PC-3 (cell line): ENCODE results near the gene C1QL1. TPM values are rescaled to one million over a fixed set of nuclear protein-coding genes. Genes with fewer than 3 reads are reported as not detected.

Experiments used
- ATAC-seq: fragments of 200-7000 bp; cut with Tn5 transposase; 2 replicates; pipeline ENCODE4 v1.9.1; 2020; ENCODE audit warnings: mild to moderate bottlenecking, moderate library complexity
- BruUV-seq: library from RNA; stranded (reverse); fragments of 400-500 nt; replicated peaks from 2 replicates; lab custom pipeline; 2021; lab: Mats Ljungman, UMichigan
- CTCF ChIA-PET: fragments of 300-600 bp; sonication (Branson Sonifier 250); formaldehyde crosslinking; loops from one replicate; lab custom pipeline; 2022; ENCODE audit warnings: antibody characterized with exemption; lab: Charles Lee
- POLR2A ChIA-PET: fragments of 300-600 bp; sonication (Branson Sonifier 250); formaldehyde crosslinking; loops from one replicate; lab custom pipeline; 2022; ENCODE audit warnings: antibody characterized with exemption; ENCODE audit not compliant: unreplicated experiment; lab: Charles Lee
- DNase-seq: peaks from one replicate; pipeline ENCODE4 v3.0.0-alpha.2; 2015
- H2AFZ ChIP-seq: fragments of 300-600 bp; sonication (generic); 2 replicates; pipeline ENCODE4 v1.6.0; 2016; ENCODE audit warnings: antibody characterized with exemption, low read length
- H3F3A ChIP-seq: fragments of 300-600 bp; sonication (generic); one replicate; pipeline ENCODE4 v1.6.0; 2017; ENCODE audit warnings: antibody characterized with exemption, low read length, control low read depth, mild to moderate bottlenecking; ENCODE audit not compliant: unreplicated experiment
- H3K27ac ChIP-seq: fragments of 300-600 bp; sonication (generic); 2 replicates; pipeline ENCODE4 v1.5.1; 2016; ENCODE audit warnings: mild to moderate bottlenecking, low read length
- H3K27me3 ChIP-seq: fragments of 300-600 bp; sonication (generic); 2 replicates; pipeline ENCODE4 v1.6.1; 2016; ENCODE audit warnings: low read length, mixed read lengths
- H3K36me3 ChIP-seq: fragments of 300-600 bp; sonication (generic); 2 replicates; pipeline ENCODE4 v1.6.1; 2016; ENCODE audit warnings: low read depth, mixed run types, low read length, mixed read lengths
- H3K4me1 ChIP-seq: fragments of 300-600 bp; sonication (generic); 2 replicates; pipeline ENCODE4 v1.5.1; 2016; ENCODE audit warnings: low read length; ENCODE audit not compliant: insufficient read depth
- H3K4me2 ChIP-seq: fragments of 300-600 bp; sonication (generic); 2 replicates; pipeline ENCODE4 v1.6.0; 2016; ENCODE audit warnings: low read length
- H3K4me3 ChIP-seq: fragments of 300-600 bp; sonication (generic); 2 replicates; pipeline ENCODE4 v1.5.1; 2016; ENCODE audit warnings: mild to moderate bottlenecking, low read length, mixed read lengths
- H3K79me2 ChIP-seq: fragments of 300-600 bp; sonication (generic); 2 replicates; pipeline ENCODE4 v1.6.1; 2017; ENCODE audit warnings: low read length, mixed read lengths
- H3K9ac ChIP-seq: fragments of 300-600 bp; sonication (generic); 2 replicates; pipeline ENCODE4 v1.6.0; 2016; ENCODE audit warnings: mild to moderate bottlenecking, low read length
- H3K9me2 ChIP-seq: fragments of 300-600 bp; sonication (generic); replicated peaks from 2 replicates; pipeline ENCODE4 v1.6.1; 2016; ENCODE audit warnings: mixed run types, low read length, mixed read lengths
- H3K9me3 ChIP-seq: fragments of 300-600 bp; sonication (generic); 2 replicates; pipeline ENCODE4 v1.6.1; 2016; ENCODE audit warnings: low read length, mixed read lengths
- H4K20me1 ChIP-seq: fragments of 300-600 bp; sonication (generic); 2 replicates; pipeline ENCODE4 v1.6.1; 2016; ENCODE audit warnings: low read length, mixed read lengths
- CTCF ChIP-seq: fragments of 300-600 bp; sonication (generic); conservative IDR thresholded peaks from 2 replicates; pipeline ENCODE4 v1.5.1; 2017; ENCODE audit warnings: antibody characterized with exemption, low read depth, mild to moderate bottlenecking, low read length
- EZH2 ChIP-seq: fragments of 300-600 bp; sonication (generic); IDR thresholded peaks from one replicate; pipeline ENCODE4 v1.6.1; 2017; ENCODE audit warnings: antibody characterized with exemption, mild to moderate bottlenecking, low read length; ENCODE audit not compliant: unreplicated experiment
- EZH2phosphoT487 ChIP-seq: fragments of 300-600 bp; sonication (generic); IDR thresholded peaks from 2 replicates; pipeline ENCODE4 v1.6.1; 2018; ENCODE audit warnings: mild to moderate bottlenecking, antibody characterized with exemption, low read length, borderline replicate concordance
- intact Hi-C: fragments of 100-400 bp; cut with micrococcal nuclease; formaldehyde crosslinking; loops from 2 replicates; pipeline ENCODE4 v1.9.0; 2023
- total RNA-seq: library from RNA; depleted of rRNA; stranded (reverse); fragments of >200 nt; gene quantifications from 2 replicates; pipeline ENCODE4 v1.2.3, GENCODE V29; 2014

The C1QL1 gene
- total RNA-seq, 1 experiment from 2014 or later: 2.8 TPM

- no TSS peak for BruUV-seq
- Histone ChIP-seq H4K20me1 (no peaks in the 10 kb centered on the region), H3K27me3 (peaks cover 14% of the 10 kb centered on the region), H2AFZ (no peak overlapping the region), H3K36me3 (no peaks in the 10 kb centered on the region), H3F3A (no peaks in the 10 kb centered on the region), H3K4me2 (no peak overlapping the region), H3K79me2 (no peaks in the 10 kb centered on the region), H3K4me1 (peaks cover 5% of the 10 kb centered on the region; the same call in 1 of the 2 replicates), H3K27ac (no peak overlapping the region), H3K9me2 (no peaks in the 10 kb centered on the region), H3K9me3 (no peaks in the 10 kb centered on the region), H3K4me3 (no peak overlapping the region), H3K9ac (no peak overlapping the region)
- CTCF ChIA-PET: no interaction called here
- DNase-seq (no peak), ATAC-seq (no peak)
- intact Hi-C loops: no loop called here
- POLR2A ChIA-PET: no interaction called here
- TF ChIP-seq CTCF (no peak), EZH2 (no peak), EZH2phosphoT487 (no peak)
These were observed 1.6 kb downstream of the C1QL1 start for GRCh38 chr17:44966348-44967025.

- H3K27me3 ChIP-seq: peaks cover 14% of the 10 kb centered on the region
These were observed 2.4 kb downstream of the C1QL1 start for GRCh38 chr17:44965481-44966234.

More at GRCh38 chr17:44965481-44966234, 2.4 kb downstream of the C1QL1 start:
- DNase-seq (no peak), ATAC-seq (no peak)
- no peak overlapping the region for H3K4me3 ChIP-seq
- H3F3A ChIP-seq: no peaks in the 10 kb centered on the region
- no peaks in the 10 kb centered on the region for H3K9me3 ChIP-seq
- ChIA-PET POLR2A (no interaction called here), CTCF (interaction anchor here (0.5 to 0.6 kb wide), 3 partner anchors 12 to 55 kb away, joined by 3 to 5 read pairs (median 3); no protein-coding TSS in a partner anchor)
- H2AFZ ChIP-seq: no peak overlapping the region
- H3K9me2 ChIP-seq: no peaks in the 10 kb centered on the region
- H3K9ac ChIP-seq: no peak overlapping the region
- no peak overlapping the region for H3K4me2 ChIP-seq
- peaks cover 9% of the 10 kb centered on the region; the same call in 1 of the 2 replicates for H3K4me1 ChIP-seq
- no peaks in the 10 kb centered on the region for H3K36me3 ChIP-seq
- intact Hi-C loops: no loop called here
- no TSS peak for BruUV-seq
- H3K79me2 ChIP-seq: no peaks in the 10 kb centered on the region
- TF ChIP-seq CTCF: no peak
- no peaks in the 10 kb centered on the region for H4K20me1 ChIP-seq
- H3K27ac ChIP-seq: no peak overlapping the region
